HepG2 (cell line): ENCODE results near the gene PEAK1. TPM values are rescaled to one million over a fixed set of nuclear protein-coding genes. Genes with fewer than 3 reads are reported as not detected.

Experiments
- ATAC-seq: fragments of 200-7000 bp; cut with Tn5 transposase; 3 replicates; pipeline ENCODE4 v1.9.1; 2020; ENCODE audit warnings: mild to moderate bottlenecking, moderate library complexity
- BruUV-seq: library from RNA; stranded (reverse); fragments of 400-500 nt; replicated peaks from 2 replicates; lab custom pipeline; 2021; lab: Mats Ljungman, UMichigan
- CTCF ChIA-PET: fragments of 300-600 bp; formaldehyde crosslinking; extraction: SDS; loops from one replicate; lab custom pipeline; 2021; ENCODE audit warnings: low total read pairs, inconsistent platforms, low intra/inter-chr PET ratio; lab: Yijun Ruan, JAX
- POLR2A ChIA-PET: fragments of 350-600 bp; sonication (Branson Sonifier 250); formaldehyde crosslinking; loops from one replicate; lab custom pipeline; 2020; ENCODE audit warnings: antibody characterized with exemption, inconsistent platforms; lab: Yijun Ruan, JAX
- DNase-seq: peaks from one replicate; pipeline ENCODE4 v3.0.0-alpha.2; 2015; ENCODE audit warnings: low spot score
- FAIRE-seq: peaks from 3 replicates; lab custom pipeline; 2011; peaks lifted over from hg19 to GRCh38; lab: Jason Lieb, UNC
- H2AFZ ChIP-seq: one replicate; pipeline ENCODE4 v1.6.1; 2011; ENCODE audit warnings: low read length, inconsistent platforms
- H3K27ac ChIP-seq: fragments of 300-600 bp; 3 replicates; pipeline ENCODE4 v1.8.0; 2011; ENCODE audit warnings: mixed run types, mild to moderate bottlenecking, mixed read lengths, low read length, inconsistent platforms; ENCODE audit not compliant: insufficient read depth; ENCODE audit errors: extremely low read length
- H3K27me3 ChIP-seq, 2 experiments: fragments of 200-600 bp in 1 of 2; 2 replicates in 1 of 2; 3 replicates in 1 of 2; pipeline versions ENCODE4 v1.6.0 to v1.8.0; 2011; ENCODE audit warnings: low read length in 2 of 2, mild to moderate bottlenecking in 2 of 2, moderate library complexity in 2 of 2, inconsistent platforms in 1 of 2; ENCODE audit not compliant: insufficient read depth in 2 of 2, control insufficient read depth in 1 of 2
- H3K36me3 ChIP-seq, 2 experiments: fragments of 200-600 bp in 1 of 2; replicated peaks in 1 of 2; 2 replicates in 1 of 2; 3 replicates in 1 of 2; pipeline versions ENCODE4 v1.5.1 to v1.8.0; 2011; ENCODE audit warnings: low read length in 2 of 2, inconsistent platforms in 1 of 2; ENCODE audit not compliant: insufficient read depth in 2 of 2, control insufficient read depth in 1 of 2
- H3K4me1 ChIP-seq: 2 replicates; pipeline ENCODE4 v1.5.1; 2012; ENCODE audit warnings: low read length, inconsistent platforms; ENCODE audit not compliant: insufficient read depth
- H3K4me2 ChIP-seq: 2 replicates; pipeline ENCODE4 v1.6.0; 2011; ENCODE audit warnings: low read depth, low read length, inconsistent platforms
- H3K4me3 ChIP-seq, 3 experiments: fragments of 200-600 bp in 1 of 3; sonication (generic), shearing (Covaris generic) in 1 of 3; replicated peaks in 1 of 3; 2 replicates each; pipeline ENCODE4 v1.5.1; 2011 to 2016; ENCODE audit warnings: low read length in 3 of 3, inconsistent platforms in 2 of 3, low read depth in 2 of 3, mild to moderate bottlenecking in 2 of 3, control low read depth in 1 of 3, mixed read lengths in 1 of 3; ENCODE audit not compliant: insufficient read depth in 1 of 3
- H3K79me2 ChIP-seq: one replicate; pipeline ENCODE4 v1.6.1; 2011; ENCODE audit warnings: low read length, inconsistent platforms; ENCODE audit not compliant: insufficient read depth
- H3K9ac ChIP-seq: 2 replicates; pipeline ENCODE4 v1.6.0; 2011; ENCODE audit warnings: mild to moderate bottlenecking, low read depth, low read length, inconsistent platforms; ENCODE audit not compliant: insufficient read depth
- H3K9me3 ChIP-seq: 2 replicates; pipeline ENCODE4 v1.5.1; 2012; ENCODE audit warnings: mild to moderate bottlenecking, low read length
- H4K20me1 ChIP-seq: 2 replicates; pipeline ENCODE4 v1.6.0; 2011; ENCODE audit warnings: inconsistent platforms, mild to moderate bottlenecking, low read length, moderate library complexity; ENCODE audit not compliant: insufficient read depth
- FLYWCH1 ChIP-seq: sonication (generic); formaldehyde crosslinking; IDR thresholded peaks from 2 replicates; pipeline ENCODE4 v1.8.1; 2023; ENCODE audit warnings: mild to moderate bottlenecking, missing genetic modification reagents
- FOXO4 ChIP-seq: sonication (generic); formaldehyde crosslinking; conservative IDR thresholded peaks from 2 replicates; pipeline ENCODE4 v1.8.1; 2023; ENCODE audit warnings: missing genetic modification reagents
- KMT2B ChIP-seq: IDR thresholded peaks from 2 replicates; pipeline ENCODE4 v1.6.1; 2016; ENCODE audit warnings: missing genetic modification reagents, missing compliant biosample characterization
- MBNL3 ChIP-seq: fragments of 250-450 bp; sonication (Bioruptor Pico); conservative IDR thresholded peaks from 2 replicates; pipeline ENCODE4 v1.8.0; 2022; ENCODE audit warnings: mild to moderate bottlenecking, inconsistent platforms
- PPARG ChIP-seq: conservative IDR thresholded peaks from 2 replicates; pipeline ENCODE4 v1.6.1; 2016; ENCODE audit warnings: missing biosample characterization, missing genetic modification reagents
- RFX1 ChIP-seq: fragments of 450-650 bp; IDR thresholded peaks from 2 replicates; pipeline ENCODE4 v1.6.1; 2017
- TRAFD1 ChIP-seq: sonication (generic); formaldehyde crosslinking; IDR thresholded peaks from 2 replicates; pipeline ENCODE4 v1.5.1; 2020; ENCODE audit warnings: missing genetic modification reagents, mild to moderate bottlenecking, borderline replicate concordance
- YEATS4 ChIP-seq: sonication (generic); formaldehyde crosslinking; IDR thresholded peaks from 2 replicates; pipeline ENCODE4 v1.4.0; 2020; ENCODE audit warnings: missing genetic modification reagents, borderline replicate concordance
- ZNF383 ChIP-seq: sonication (generic); formaldehyde crosslinking; IDR thresholded peaks from 2 replicates; pipeline ENCODE4 v1.4.0; 2020; ENCODE audit warnings: missing genetic modification reagents, mild to moderate bottlenecking, borderline replicate concordance
- ZNF503 ChIP-seq: sonication (generic); formaldehyde crosslinking; IDR thresholded peaks from 2 replicates; pipeline ENCODE4 v1.4.0; 2020; ENCODE audit warnings: missing genetic modification reagents
- ZNF558 ChIP-seq: sonication (generic); formaldehyde crosslinking; IDR thresholded peaks from 2 replicates; pipeline ENCODE4 v1.9.0; 2022; ENCODE audit warnings: mild to moderate bottlenecking, missing genetic modification reagents, borderline replicate concordance
- WGBS: methylation state at CpG from one replicate; pipeline ENCODE4 v1.1.6; 2017; ENCODE audit warnings: low lambda C conversion rate; 5-methylcytosine and 5-hydroxymethylcytosine counted together
- in situ Hi-C: cut with HindIII; loops from 2 replicates; pipeline ENCODE4 v1.10.0; 2017; ENCODE audit warnings: low pct_unique_long_range_greater_than_20kb; ENCODE audit not compliant: extremely low pct_ligation_motif_present
- intact Hi-C: fragments of 100-400 bp; cut with micrococcal nuclease; formaldehyde crosslinking; loops from one replicate; pipeline ENCODE4 v1.10.0; 2022; ENCODE audit not compliant: unreplicated experiment
- polyA plus RNA-seq, 8 experiments: library from polyadenylated mRNA; depleted of rRNA in 3 of 8; stranded (reverse) in 7 of 8; unstranded in 1 of 8; fragments of >200 nt; fragmentation: Illumina TruSeq in 4 of 8; extraction: Trizol in 4 of 8; gene quantifications; 2 replicates each; pipeline versions ENCODE4 v1.2.1 to v1.2.3, GENCODE V29; 2011 to 2016; ENCODE audit warnings: low read depth in 4 of 8, missing spikeins in 1 of 8, mixed read lengths in 1 of 8; ENCODE audit not compliant: insufficient read depth in 1 of 8
- total RNA-seq, 5 experiments: library from RNA; depleted of rRNA; stranded (reverse); fragments of >200 nt; fragmentation: Illumina TruSeq; extraction: Trizol; gene quantifications; 2 replicates each; pipeline ENCODE4 v1.2.3, GENCODE V29; 2016; ENCODE audit warnings: low read depth in 1 of 5
- TF ChIP-seq, protein P1 (sequence below): sonication (generic); formaldehyde crosslinking; IDR thresholded peaks from 2 replicates; pipeline ENCODE4 v1.5.1; 2020; ENCODE audit warnings: missing genetic modification reagents, mild to moderate bottlenecking, borderline replicate concordance

Gene PEAK1
- total and polyA plus RNA-seq, 2 of the 13 experiments (the other 11 are each of a cell fraction or from before 2014, with no cell fraction given) = 6.0 to 6.6 TPM

- no peak overlapping the region for H3K9ac ChIP-seq
- H4K20me1 ChIP-seq = no peaks in the 10 kb centered on the region
- H3K4me2 ChIP-seq = no peak overlapping the region
- no peaks in the 10 kb centered on the region for H3K4me1 ChIP-seq
- H3K9me3 ChIP-seq = no peaks in the 10 kb centered on the region
- intact Hi-C loops = no loop called here
- in situ Hi-C loops = no loop called here
- no peaks in the 10 kb centered on the region for H3K79me2 ChIP-seq
- H2AFZ ChIP-seq = no peak overlapping the region
- H3K27ac ChIP-seq = no peak overlapping the region
- DNase-seq = no peak
- ChIA-PET CTCF (no interaction called here), POLR2A (no interaction called here)
- 93% methylated on average over 2 of the region's 2 CpGs for WGBS
- no peak for ATAC-seq
- no peaks in the 10 kb centered on the region for H3K27me3 ChIP-seq
- FAIRE-seq = no peak
- no TSS peak for BruUV-seq
- TF ChIP-seq, protein P1, sequence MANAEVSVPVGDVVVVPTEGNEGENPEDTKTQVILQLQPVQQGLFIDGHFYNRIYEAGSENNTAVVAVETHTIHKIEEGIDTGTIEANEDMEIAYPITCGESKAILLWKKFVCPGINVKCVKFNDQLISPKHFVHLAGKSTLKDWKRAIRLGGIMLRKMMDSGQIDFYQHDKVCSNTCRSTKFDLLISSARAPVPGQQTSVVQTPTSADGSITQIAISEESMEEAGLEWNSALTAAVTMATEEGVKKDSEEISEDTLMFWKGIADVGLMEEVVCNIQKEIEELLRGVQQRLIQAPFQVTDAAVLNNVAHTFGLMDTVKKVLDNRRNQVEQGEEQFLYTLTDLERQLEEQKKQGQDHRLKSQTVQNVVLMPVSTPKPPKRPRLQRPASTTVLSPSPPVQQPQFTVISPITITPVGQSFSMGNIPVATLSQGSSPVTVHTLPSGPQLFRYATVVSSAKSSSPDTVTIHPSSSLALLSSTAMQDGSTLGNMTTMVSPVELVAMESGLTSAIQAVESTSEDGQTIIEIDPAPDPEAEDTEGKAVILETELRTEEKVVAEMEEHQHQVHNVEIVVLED (CRISPR knock-in tag) = no peak
- peak; percentile 55; the same call in 1 of the 2 replicates for TF ChIP-seq RFX1
- no peak for TF ChIP-seq MBNL3 (CRISPR knock-in tag)
- H3K36me3 ChIP-seq = 0 out of 5 replicates have a peak, but pooled peaks cover 0 to 5% of the 10 kb centered on the region in 2 experiments
- no peak overlapping the region for H3K4me3 ChIP-seq
These were observed 168.2 kb downstream of the PEAK1 start for GRCh38 chr15:77251662-77252061.

- in situ Hi-C loops = no loop called here
- DNase-seq (no peak), FAIRE-seq (no peak), ATAC-seq (no peak)
- Histone ChIP-seq H3K27me3 (no peaks in the 10 kb centered on the region), H3K27ac (no peak overlapping the region), H4K20me1 (no peaks in the 10 kb centered on the region), H3K79me2 (no peaks in the 10 kb centered on the region), H3K4me1 (no peaks in the 10 kb centered on the region), H3K9me3 (no peaks in the 10 kb centered on the region), H3K4me2 (no peak overlapping the region), H2AFZ (no peak overlapping the region), H3K4me3 (no peak overlapping the region), H3K36me3 (peaks cover 0 to 5% of the 10 kb centered on the region in 2 experiments; a peak in 1 of 5 replicates), H3K9ac (no peak overlapping the region)
- no TSS peak for BruUV-seq
- CTCF ChIA-PET = no interaction called here
- intact Hi-C loops = no loop called here
- POLR2A ChIA-PET = no interaction called here
- TF ChIP-seq TRAFD1 (CRISPR knock-in tag) (no peak), PPARG (no peak), FOXO4 (CRISPR knock-in tag) (no peak), FLYWCH1 (CRISPR knock-in tag) (no peak), ZNF383 (no peak), ZNF503 (CRISPR knock-in tag) (no peak), KMT2B (CRISPR knock-in tag) (no peak), YEATS4 (CRISPR knock-in tag) (no peak), ZNF558 (CRISPR knock-in tag) (no peak)
These were observed 172.8 kb downstream of the PEAK1 start for GRCh38 chr15:77247116-77247515.
